B cell (primary cell): ENCODE data around the gene PSMB2. TPM values are rescaled to one million over a fixed set of nuclear protein-coding genes. Genes with fewer than 3 reads are reported as not detected.

Source experiments
- ATAC-seq: fragments of 200-7000 bp; cut with Tn5 transposase; one replicate; pipeline ENCODE4 v1.10.0; 2021; ENCODE audit warnings: low read depth, mild to moderate bottlenecking, moderate number of reproducible peaks, moderate library complexity
- CTCF ChIA-PET: fragments of 350-600 bp; sonication (Branson Sonifier 250); formaldehyde crosslinking; loops from one replicate; lab custom pipeline; 2021; ENCODE audit warnings: antibody characterized with exemption, inconsistent platforms; lab: Charles Lee
- POLR2A ChIA-PET: fragments of 350-600 bp; sonication (Branson Sonifier 250); formaldehyde crosslinking; loops from one replicate; lab custom pipeline; 2021; ENCODE audit warnings: antibody characterized with exemption; lab: Charles Lee
- DNase-seq: peaks from one replicate; pipeline ENCODE4 v3.0.0; 2013
- H2AFZ ChIP-seq: 2 replicates; pipeline ENCODE4 v1.6.1; 2012; ENCODE audit warnings: mild to moderate bottlenecking, low read depth, low read length; ENCODE audit not compliant: insufficient read depth, poor library complexity, severe bottlenecking
- H3K27ac ChIP-seq, 2 donors: 1 replicate in 1 of 2; 2 replicates in 1 of 2; pipeline ENCODE4 v1.5.1; 2012 to 2013; ENCODE audit warnings: low read length in 2 of 2, mild to moderate bottlenecking in 2 of 2, moderate library complexity in 1 of 2
- H3K27me3 ChIP-seq, 4 experiments: fragments of 200-600 bp in 1 of 4; sonication (generic) in 1 of 4; replicated peaks in 1 of 4; 1 replicate in 2 of 4; 2 replicates in 2 of 4; pipeline versions ENCODE4 v1.6.1 to v1.7.0; 2013 to 2016; ENCODE audit warnings: low read length in 3 of 4, mild to moderate bottlenecking in 2 of 4, mixed read lengths in 1 of 4, moderate library complexity in 1 of 4; ENCODE audit not compliant: insufficient read depth in 4 of 4, control insufficient read depth in 3 of 4; ENCODE audit errors: control extremely low read depth in 1 of 4
- H3K36me3 ChIP-seq, 2 experiments: replicated peaks in 1 of 2; 1 replicate in 1 of 2; 2 replicates in 1 of 2; pipeline versions ENCODE4 v1.6.1 to v1.7.1; 2013; ENCODE audit warnings: low read length in 1 of 2; ENCODE audit not compliant: insufficient read depth in 2 of 2, control insufficient read depth in 1 of 2; ENCODE audit errors: control extremely low read depth in 1 of 2, extremely low read depth in 1 of 2
- H3K4me1 ChIP-seq, 2 donors: fragments of 200-600 bp in 1 of 2; sonication (generic) in 1 of 2; 1 replicate in 1 of 2; 2 replicates in 1 of 2; pipeline versions ENCODE4 v1.5.1 to v1.6.1; 2013 to 2017; ENCODE audit warnings: low read length in 2 of 2; ENCODE audit not compliant: control insufficient read depth in 2 of 2, insufficient read depth in 2 of 2
- H3K4me2 ChIP-seq: replicated peaks from 2 replicates; pipeline ENCODE3; 2012; ENCODE audit warnings: mild to moderate bottlenecking, low read depth, low read length; ENCODE audit not compliant: poor library complexity, severe bottlenecking
- H3K4me3 ChIP-seq, 5 experiments: fragments of 200-600 bp in 1 of 5; sonication (generic) in 1 of 5; 1 replicate in 3 of 5; 2 replicates in 2 of 5; pipeline versions ENCODE4 v1.5.1 to v1.7.0; 2011 to 2016; ENCODE audit warnings: low read length in 4 of 5, mild to moderate bottlenecking in 4 of 5, low read depth in 2 of 5, control low read depth in 1 of 5, moderate library complexity in 1 of 5; ENCODE audit not compliant: insufficient read depth in 1 of 5; ENCODE audit errors: control extremely low read depth in 1 of 5, extremely low read depth in 1 of 5
- H3K79me2 ChIP-seq: fragments of 200-600 bp; sonication (generic); one replicate; pipeline ENCODE4 v1.6.0; 2016; ENCODE audit warnings: low read length; ENCODE audit not compliant: control insufficient read depth, insufficient read depth
- H3K9ac ChIP-seq: fragments of 200-600 bp; sonication (generic); 2 replicates; pipeline ENCODE4 v1.6.1; 2017; ENCODE audit warnings: mild to moderate bottlenecking, low read length, moderate library complexity
- H3K9me3 ChIP-seq, 3 donors: one replicate each; pipeline versions ENCODE4 v1.6.1 to v1.7.1; 2013; ENCODE audit warnings: low read length in 2 of 3; ENCODE audit not compliant: control insufficient read depth in 2 of 3, insufficient read depth in 1 of 3; ENCODE audit errors: control extremely low read depth in 1 of 3
- H4K20me1 ChIP-seq: 2 replicates; pipeline ENCODE4 v1.6.0; 2012; ENCODE audit warnings: mild to moderate bottlenecking, low read length; ENCODE audit not compliant: insufficient read depth, control insufficient read depth, poor library complexity, severe bottlenecking
- H3K27ac Mint-ChIP-seq: one replicate; pipeline ENCODE4 v1.8.0; 2021; ENCODE audit warnings: mixed read lengths
- H3K27me3 Mint-ChIP-seq: one replicate; pipeline ENCODE4 v1.8.0; 2021; ENCODE audit warnings: mixed read lengths
- H3K4me1 Mint-ChIP-seq: one replicate; pipeline ENCODE4 v1.8.0; 2021; ENCODE audit warnings: mixed read lengths
- H3K4me3 Mint-ChIP-seq: one replicate; pipeline ENCODE4 v1.8.0; 2021; ENCODE audit warnings: mixed read lengths
- H3K9me3 Mint-ChIP-seq: one replicate; pipeline ENCODE4 v1.8.0; 2022; ENCODE audit warnings: mixed read lengths; ENCODE audit not compliant: insufficient read depth
- EZH2 ChIP-seq: IDR thresholded peaks from 2 replicates; pipeline ENCODE4 v1.6.1; 2012; ENCODE audit warnings: borderline replicate concordance, low read depth, mild to moderate bottlenecking, moderate library complexity, low read length; ENCODE audit not compliant: insufficient read depth, poor library complexity, severe bottlenecking
- WGBS: methylation state at CpG from one replicate; pipeline ENCODE4 v1.1.5; 2013; ENCODE audit warnings: missing lambda C conversion rate; ENCODE audit not compliant: insufficient coverage; 5-methylcytosine and 5-hydroxymethylcytosine counted together
- intact Hi-C: fragments of 100-400 bp; cut with micrococcal nuclease; formaldehyde crosslinking; loops from one replicate; pipeline ENCODE4 v1.10.0; 2022
- polyA plus RNA-seq: library from polyadenylated mRNA; depleted of rRNA; stranded (reverse); fragments of >200 nt; gene quantifications from 2 replicates; pipeline ENCODE4 v1.2.3, GENCODE V29; 2012
- total RNA-seq, 2 donors: library from RNA; stranded (reverse); fragments of 120-200 nt in 1 of 2; gene quantifications; 1 replicate in 1 of 2; 2 replicates in 1 of 2; pipeline versions ENCODE4 v1.2.3 to v1.2.4, GENCODE V29; 2013 to 2022
- TF ChIP-seq, protein P1 (sequence below): fragments of 200-600 bp; IDR thresholded peaks from one replicate; pipeline ENCODE4 v1.8.0; 2022; ENCODE audit warnings: antibody characterized with exemption, mild to moderate bottlenecking

The PSMB2 gene
- total and polyA plus RNA-seq, 2 donors (not counting 1 experiment from before 2014, with no cell fraction given): 20.5 to 26.2 TPM

DNA sequence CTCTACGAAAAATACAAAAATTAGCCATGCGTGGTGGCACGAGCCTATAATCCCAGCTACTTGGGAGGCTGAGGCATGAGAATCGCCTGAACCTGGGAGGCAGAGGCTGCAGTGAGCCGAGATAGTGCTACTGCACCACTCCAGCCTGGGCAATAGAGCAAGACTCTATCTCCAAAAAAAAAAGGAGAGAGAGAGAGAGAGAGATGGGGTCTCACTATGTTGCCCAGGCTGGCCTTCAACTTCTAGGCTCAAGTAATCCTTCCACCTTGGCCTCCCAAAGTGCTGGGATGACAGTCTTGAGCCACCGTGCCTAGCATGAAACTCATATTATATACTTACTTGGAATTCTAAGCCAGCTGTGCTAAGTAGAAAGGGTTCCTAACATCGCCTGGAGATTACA, 29.7 kb downstream of the PSMB2 start:
- Histone ChIP-seq H3K27me3 (no peaks in the 10 kb centered on the region), H3K4me1 (peaks cover 0 to 2% of the 10 kb centered on the region in 2 donors), H3K27ac (no peak overlapping the region), H3K4me2 (no peak overlapping the region), H3K9me3 (no peaks in the 10 kb centered on the region), H4K20me1 (no peaks in the 10 kb centered on the region), H3K9ac (no peak overlapping the region), H3K4me3 (no peak overlapping the region), H2AFZ (no peak overlapping the region), H3K36me3 (peaks cover 9 to 70% of the 10 kb centered on the region in 2 experiments), H3K79me2 (peaks cover 8% of the 10 kb centered on the region)
- Mint-ChIP-seq H3K27me3 (no peaks in the 10 kb centered on the region), H3K9me3 (no peaks in the 10 kb centered on the region), H3K27ac (no peak overlapping the region), H3K4me1 (peaks cover 7% of the 10 kb centered on the region), H3K4me3 (no peak overlapping the region)
- CTCF ChIA-PET: interaction anchor here (1.5 kb wide), 1 partner anchor 104 kb away, joined by 4 read pairs; no protein-coding TSS in a partner anchor
- intact Hi-C loops: no loop called here
- POLR2A ChIA-PET: interaction anchor here (1.0 kb wide), 1 partner anchor 27 kb away, joined by 3 read pairs; no protein-coding TSS in a partner anchor
- TF ChIP-seq, protein P1, sequence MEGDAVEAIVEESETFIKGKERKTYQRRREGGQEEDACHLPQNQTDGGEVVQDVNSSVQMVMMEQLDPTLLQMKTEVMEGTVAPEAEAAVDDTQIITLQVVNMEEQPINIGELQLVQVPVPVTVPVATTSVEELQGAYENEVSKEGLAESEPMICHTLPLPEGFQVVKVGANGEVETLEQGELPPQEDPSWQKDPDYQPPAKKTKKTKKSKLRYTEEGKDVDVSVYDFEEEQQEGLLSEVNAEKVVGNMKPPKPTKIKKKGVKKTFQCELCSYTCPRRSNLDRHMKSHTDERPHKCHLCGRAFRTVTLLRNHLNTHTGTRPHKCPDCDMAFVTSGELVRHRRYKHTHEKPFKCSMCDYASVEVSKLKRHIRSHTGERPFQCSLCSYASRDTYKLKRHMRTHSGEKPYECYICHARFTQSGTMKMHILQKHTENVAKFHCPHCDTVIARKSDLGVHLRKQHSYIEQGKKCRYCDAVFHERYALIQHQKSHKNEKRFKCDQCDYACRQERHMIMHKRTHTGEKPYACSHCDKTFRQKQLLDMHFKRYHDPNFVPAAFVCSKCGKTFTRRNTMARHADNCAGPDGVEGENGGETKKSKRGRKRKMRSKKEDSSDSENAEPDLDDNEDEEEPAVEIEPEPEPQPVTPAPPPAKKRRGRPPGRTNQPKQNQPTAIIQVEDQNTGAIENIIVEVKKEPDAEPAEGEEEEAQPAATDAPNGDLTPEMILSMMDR: no peak
- TF ChIP-seq EZH2: no peak
- DNase-seq (no peak), ATAC-seq (no peak)
- WGBS: 100% methylated on average over 2 of the region's 7 CpGs

DNA sequence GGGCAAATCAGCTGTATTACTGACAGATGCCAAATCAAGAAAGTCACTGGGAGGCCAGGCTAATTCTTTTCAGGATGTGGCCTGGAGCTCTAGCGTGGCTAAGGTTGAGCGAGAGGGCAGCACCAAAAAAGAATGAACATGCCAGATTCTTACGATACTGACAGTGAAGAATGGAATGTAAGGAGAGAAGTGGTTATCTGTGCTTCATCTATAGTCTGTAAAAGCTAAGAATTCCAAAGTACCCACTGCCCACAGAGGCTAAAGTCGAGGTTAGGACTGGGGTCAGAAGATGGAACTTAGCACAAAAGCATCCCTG, 35.5 kb downstream of the PSMB2 start:
- Histone ChIP-seq H3K27ac (no peak overlapping the region), H3K79me2 (no peaks in the 10 kb centered on the region), H2AFZ (no peak overlapping the region), H3K9ac (no peak overlapping the region), H3K4me3 (no peak overlapping the region), H3K4me2 (no peak overlapping the region), H4K20me1 (no peaks in the 10 kb centered on the region), H3K27me3 (no peaks in the 10 kb centered on the region), H3K9me3 (no peaks in the 10 kb centered on the region), H3K4me1 (no peaks in the 10 kb centered on the region), H3K36me3 (peaks cover 10 to 70% of the 10 kb centered on the region in 2 experiments)
- ChIA-PET CTCF (interaction anchor here (1.3 kb wide), 1 partner anchor 37 kb away, joined by 5 read pairs; no protein-coding TSS in a partner anchor), POLR2A (no interaction called here)
- DNase-seq (no peak), ATAC-seq (no peak)
- Mint-ChIP-seq H3K4me1 (peaks cover 7% of the 10 kb centered on the region), H3K27me3 (no peaks in the 10 kb centered on the region), H3K4me3 (no peak overlapping the region), H3K9me3 (no peaks in the 10 kb centered on the region), H3K27ac (no peak overlapping the region)
- intact Hi-C loops: no loop called here
- TF ChIP-seq, protein P1: no peak
- no peak for TF ChIP-seq EZH2
- WGBS: 100% methylated on average over 3 of the region's 4 CpGs
